Upper lobe of left lung (tissue), 6 donors: Measurements from ENCODE around the gene TRPM8. TPM values are rescaled to one million over a fixed set of nuclear protein-coding genes. Genes with fewer than 3 reads are reported as not detected.

Source experiments
- ATAC-seq, 2 donors: fragments of 200-7000 bp; cut with Tn5 transposase; one replicate each; pipeline ENCODE4 v1.9.1; 2022; ENCODE audit warnings: mild to moderate bottlenecking in 2 of 2, moderate library complexity in 2 of 2; ENCODE audit not compliant: low FRiP score in 2 of 2
- DNase-seq, 2 donors: peaks; one replicate each; pipeline ENCODE4 v3.0.0-alpha.2; 2019 to 2020
- H3K27ac ChIP-seq, 4 donors: fragments of 200-600 bp; sonication (generic); one replicate each; pipeline ENCODE4 v1.5.1; 2016 to 2019
- H3K27me3 ChIP-seq, 4 donors: fragments of 200-600 bp; sonication (generic); one replicate each; pipeline ENCODE4 v1.5.1; 2017 to 2019
- H3K36me3 ChIP-seq, 4 donors: fragments of 200-600 bp; sonication (generic); one replicate each; pipeline ENCODE4 v1.5.1; 2016 to 2019
- H3K4me1 ChIP-seq, 4 donors: fragments of 200-600 bp; sonication (generic); one replicate each; pipeline ENCODE4 v1.5.1; 2018 to 2019
- H3K4me3 ChIP-seq, 4 donors: fragments of 200-600 bp; sonication (generic); one replicate each; pipeline ENCODE4 v1.5.1; 2017 to 2019; ENCODE audit warnings: mild to moderate bottlenecking in 2 of 4, moderate library complexity in 1 of 4
- H3K9me3 ChIP-seq, 4 donors: fragments of 200-600 bp; sonication (generic); one replicate each; pipeline ENCODE4 v1.5.1; 2018 to 2019
- EP300 ChIP-seq, 4 donors: sonication (generic); formaldehyde crosslinking; IDR thresholded peaks; one replicate each; pipeline ENCODE4 v1.5.1; 2017; ENCODE audit warnings: antibody characterized with exemption in 4 of 4, control low read depth in 2 of 4
- POLR2A ChIP-seq, 4 donors: fragments of 450-650 bp; IDR thresholded peaks; one replicate each; pipeline ENCODE4 v1.5.1; 2016 to 2017; ENCODE audit warnings: antibody characterized with exemption in 4 of 4, mild to moderate bottlenecking in 2 of 4
- POLR2AphosphoS5 ChIP-seq, 2 donors: sonication (generic); formaldehyde crosslinking; IDR thresholded peaks; one replicate each; pipeline ENCODE4 v1.5.1; 2017; ENCODE audit warnings: antibody characterized with exemption in 2 of 2
- WGBS, 2 donors: methylation state at CpG; one replicate each; pipeline ENCODE4 v1.1.5; 2017 to 2018; 5-methylcytosine and 5-hydroxymethylcytosine counted together
- total RNA-seq, 6 donors: library from RNA; depleted of rRNA in 4 of 6; stranded (reverse); fragments of >200 nt in 4 of 6; gene quantifications; one replicate each; pipeline versions ENCODE4 v1.1.0 to v1.2.1, GENCODE V29; 2016 to 2021
- TF ChIP-seq, protein P1 (sequence below), 6 experiments: fragments of 450-650 bp in 4 of 6; fragments of 200-600 bp in 2 of 6; sonication (generic) in 2 of 6; IDR thresholded peaks; one replicate each; pipeline ENCODE4 v1.5.1; 2016 to 2019; ENCODE audit warnings: antibody characterized with exemption in 6 of 6
- donor health status: DM: no; HTN: no; CAD: no; lungs with moderate emphysema.
- donor health status: DM: no; HTN: yes; CAD: no; lungs with severe emphysema.

Gene TRPM8
- total RNA-seq, 6 donors from 2014 or later = 0.17 to 0.30 TPM; not detected in 4

GRCh38 chr2:233915128-233915527 is 2.0 kb upstream of the TRPM8 start:
- 29 to 30% methylated on average over 2 of the region's 2 CpGs for whole genome bisulfite sequencing, 2 donors
- H3K27ac ChIP-seq = no peak overlapping the region
- H3K9me3 ChIP-seq = no peaks in the 10 kb centered on the region
- no peak for ATAC-seq
- TF ChIP-seq POLR2AphosphoS5 (IDR thresholded peaks at IDR 0.05) (no peak), POLR2A (IDR thresholded peaks at IDR 0.05) (no peak), EP300 (IDR thresholded peaks at IDR 0.05) (no peak)
- TF ChIP-seq, protein P1, sequence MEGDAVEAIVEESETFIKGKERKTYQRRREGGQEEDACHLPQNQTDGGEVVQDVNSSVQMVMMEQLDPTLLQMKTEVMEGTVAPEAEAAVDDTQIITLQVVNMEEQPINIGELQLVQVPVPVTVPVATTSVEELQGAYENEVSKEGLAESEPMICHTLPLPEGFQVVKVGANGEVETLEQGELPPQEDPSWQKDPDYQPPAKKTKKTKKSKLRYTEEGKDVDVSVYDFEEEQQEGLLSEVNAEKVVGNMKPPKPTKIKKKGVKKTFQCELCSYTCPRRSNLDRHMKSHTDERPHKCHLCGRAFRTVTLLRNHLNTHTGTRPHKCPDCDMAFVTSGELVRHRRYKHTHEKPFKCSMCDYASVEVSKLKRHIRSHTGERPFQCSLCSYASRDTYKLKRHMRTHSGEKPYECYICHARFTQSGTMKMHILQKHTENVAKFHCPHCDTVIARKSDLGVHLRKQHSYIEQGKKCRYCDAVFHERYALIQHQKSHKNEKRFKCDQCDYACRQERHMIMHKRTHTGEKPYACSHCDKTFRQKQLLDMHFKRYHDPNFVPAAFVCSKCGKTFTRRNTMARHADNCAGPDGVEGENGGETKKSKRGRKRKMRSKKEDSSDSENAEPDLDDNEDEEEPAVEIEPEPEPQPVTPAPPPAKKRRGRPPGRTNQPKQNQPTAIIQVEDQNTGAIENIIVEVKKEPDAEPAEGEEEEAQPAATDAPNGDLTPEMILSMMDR (IDR thresholded peaks at IDR 0.05) = no peak
- H3K4me1 ChIP-seq = no peaks in the 10 kb centered on the region
- no peak for DNase-seq
- H3K4me3 ChIP-seq = no peak overlapping the region
- no peaks in the 10 kb centered on the region for H3K27me3 ChIP-seq
- no peaks in the 10 kb centered on the region for H3K36me3 ChIP-seq

DNA sequence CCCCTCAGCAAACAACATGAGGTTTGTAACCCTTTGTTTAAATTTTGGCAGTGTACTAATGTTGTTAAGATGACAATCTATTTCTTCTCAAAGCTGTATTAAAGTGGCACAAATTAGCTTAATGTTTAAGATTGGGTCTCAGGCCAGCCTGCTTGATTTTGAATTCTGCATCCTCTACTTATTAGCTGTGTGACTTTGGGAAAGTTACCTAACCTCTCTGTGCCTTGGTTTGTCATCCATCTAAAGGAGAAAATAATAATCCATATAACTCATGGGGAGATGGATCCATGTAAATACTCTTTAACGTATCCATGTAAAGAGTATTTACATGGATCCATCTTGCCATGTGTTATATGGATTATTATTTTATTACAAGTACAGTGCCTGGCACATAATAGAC is 2.1 kb downstream of the TRPM8 start:
- H3K9me3 ChIP-seq = no peaks in the 10 kb centered on the region
- no peak overlapping the region for H3K27ac ChIP-seq
- H3K4me1 ChIP-seq = no peaks in the 10 kb centered on the region
- ATAC-seq (no peak), DNase-seq (no peak)
- no peaks in the 10 kb centered on the region for H3K36me3 ChIP-seq
- no peak overlapping the region for H3K4me3 ChIP-seq
- TF ChIP-seq EP300 (IDR thresholded peaks at IDR 0.05) (no peak), POLR2A (IDR thresholded peaks at IDR 0.05) (no peak), POLR2AphosphoS5 (IDR thresholded peaks at IDR 0.05) (no peak)
- TF ChIP-seq, protein P1 (IDR thresholded peaks at IDR 0.05) = no peak
- H3K27me3 ChIP-seq = no peaks in the 10 kb centered on the region
- WGBS, 2 donors = 85 to 89% methylated on average over 1 of the region's 1 CpG

DNA sequence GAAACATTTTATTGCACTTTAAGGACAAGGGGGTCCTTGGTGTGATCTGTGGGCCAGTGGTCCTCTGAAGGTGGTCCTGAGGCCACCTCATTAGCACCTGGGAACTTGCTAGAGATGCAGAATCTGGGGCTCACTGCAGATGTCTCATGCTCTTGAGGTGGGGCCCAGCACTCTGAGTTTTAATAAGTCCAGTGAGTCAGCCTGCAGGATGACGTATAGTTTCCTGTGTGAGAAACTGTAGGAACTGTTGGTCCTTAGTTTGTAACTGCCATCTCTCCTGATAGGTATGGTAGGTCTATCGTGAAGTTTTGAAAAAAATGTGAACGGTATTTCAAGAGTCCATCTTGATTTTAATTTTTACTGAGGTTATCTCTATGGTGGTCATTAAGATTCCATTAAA is 2.8 kb downstream of the TRPM8 start:
- DNase-seq (no peak), ATAC-seq (no peak)
- Histone ChIP-seq H3K4me1 (no peaks in the 10 kb centered on the region), H3K4me3 (no peak overlapping the region), H3K27me3 (no peaks in the 10 kb centered on the region), H3K36me3 (no peaks in the 10 kb centered on the region), H3K27ac (no peak overlapping the region), H3K9me3 (no peaks in the 10 kb centered on the region)
- WGBS, 2 donors = 69 to 88% methylated on average over 3 of the region's 3 CpGs
- TF ChIP-seq EP300 (IDR thresholded peaks at IDR 0.05) = no peak

DNA sequence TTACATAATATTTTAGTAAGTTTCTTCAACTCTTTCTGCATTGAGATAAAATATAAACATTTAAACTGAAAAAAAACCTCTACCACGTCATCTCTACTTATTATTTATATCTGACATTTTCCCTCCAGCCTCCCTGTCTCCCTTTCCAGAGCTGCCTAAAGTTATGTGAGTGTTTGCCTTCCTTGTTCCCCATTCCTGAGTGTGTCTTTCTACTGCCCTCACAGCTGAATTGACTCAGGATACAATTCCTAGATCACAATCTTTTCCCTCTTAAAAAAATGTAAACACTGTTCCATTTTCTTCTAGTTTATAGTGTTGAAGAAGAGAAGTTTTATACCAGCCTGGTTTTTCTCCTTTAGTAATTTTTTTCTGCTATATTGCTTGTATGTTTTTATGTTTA is 5.3 kb downstream of the TRPM8 start:
- WGBS, 2 donors = 11 to 17% methylated on average over 1 of the region's 1 CpG
- Histone ChIP-seq H3K27me3 (no peaks in the 10 kb centered on the region), H3K9me3 (no peaks in the 10 kb centered on the region), H3K36me3 (no peaks in the 10 kb centered on the region), H3K27ac (no peak overlapping the region), H3K4me3 (no peak overlapping the region), H3K4me1 (no peaks in the 10 kb centered on the region)
- DNase-seq (no peak), ATAC-seq (no peak)
- no peak for TF ChIP-seq POLR2A (IDR thresholded peaks at IDR 0.05)
- TF ChIP-seq, protein P1 (IDR thresholded peaks at IDR 0.05) = no peak
- no peak for TF ChIP-seq EP300 (IDR thresholded peaks at IDR 0.05)
- TF ChIP-seq POLR2AphosphoS5 (IDR thresholded peaks at IDR 0.05) = no peak

GRCh38 chr2:233925402-233925801 is 8.2 kb downstream of the TRPM8 start:
- no peak overlapping the region for H3K4me3 ChIP-seq
- no peaks in the 10 kb centered on the region for H3K4me1 ChIP-seq
- no peak overlapping the region for H3K27ac ChIP-seq
- ATAC-seq (no peak), DNase-seq (no peak)
- H3K36me3 ChIP-seq = no peaks in the 10 kb centered on the region
- H3K27me3 ChIP-seq = no peaks in the 10 kb centered on the region
- H3K9me3 ChIP-seq = no peaks in the 10 kb centered on the region
- TF ChIP-seq EP300 (IDR thresholded peaks at IDR 0.05) (no peak), POLR2A (IDR thresholded peaks at IDR 0.05) (no peak), POLR2AphosphoS5 (IDR thresholded peaks at IDR 0.05) (no peak)
- TF ChIP-seq, protein P1 (IDR thresholded peaks at IDR 0.05) = no peak
- 71% methylated on average over 7 of the region's 7 CpGs for WGBS, 2 donors
